Muscle layer of duodenum (tissue), 2 donors: ENCODE data around the gene LDLRAP1.

Source experiments
- H3K27ac ChIP-seq: one replicate; pipeline ENCODE4 v1.7.0; 2013; ENCODE audit warnings: mild to moderate bottlenecking, low read length
- H3K27me3 ChIP-seq: one replicate; pipeline ENCODE4 v1.7.0; 2013; ENCODE audit warnings: low read depth, mild to moderate bottlenecking, control low read depth, low read length
- H3K36me3 ChIP-seq, 2 donors: one replicate each; pipeline ENCODE4 v1.7.0; 2013; ENCODE audit warnings: low read length in 2 of 2, control low read depth in 1 of 2, mild to moderate bottlenecking in 1 of 2; ENCODE audit not compliant: insufficient read depth in 2 of 2, control insufficient read depth in 1 of 2
- H3K4me1 ChIP-seq, 2 donors: one replicate each; pipeline ENCODE4 v1.7.0; 2013; ENCODE audit warnings: low read length in 2 of 2, mild to moderate bottlenecking in 2 of 2, control low read depth in 1 of 2, moderate library complexity in 1 of 2; ENCODE audit not compliant: insufficient read depth in 2 of 2, control insufficient read depth in 1 of 2
- H3K4me3 ChIP-seq, 2 donors: one replicate each; pipeline ENCODE4 v1.7.0; 2013; ENCODE audit warnings: low read length in 2 of 2, low read depth in 1 of 2, mild to moderate bottlenecking in 1 of 2
- H3K9me3 ChIP-seq, 2 donors: one replicate each; pipeline ENCODE4 v1.7.0; 2013; ENCODE audit warnings: low read length in 2 of 2, control low read depth in 1 of 2, mild to moderate bottlenecking in 1 of 2; ENCODE audit not compliant: control insufficient read depth in 1 of 2
- donor health status: healthy.

The LDLRAP1 gene

GRCh38 chr1:25513666-25514065 is 29.7 kb upstream of the LDLRAP1 start:
- no peaks in the 10 kb centered on the region for H3K36me3 ChIP-seq
- H3K27me3 ChIP-seq, result no peaks in the 10 kb centered on the region
- H3K27ac ChIP-seq, result no peak overlapping the region
- H3K4me1 ChIP-seq, result no peaks in the 10 kb centered on the region
- no peak overlapping the region for H3K4me3 ChIP-seq
- peaks cover 0 to 3% of the 10 kb centered on the region in 2 donors for H3K9me3 ChIP-seq

DNA sequence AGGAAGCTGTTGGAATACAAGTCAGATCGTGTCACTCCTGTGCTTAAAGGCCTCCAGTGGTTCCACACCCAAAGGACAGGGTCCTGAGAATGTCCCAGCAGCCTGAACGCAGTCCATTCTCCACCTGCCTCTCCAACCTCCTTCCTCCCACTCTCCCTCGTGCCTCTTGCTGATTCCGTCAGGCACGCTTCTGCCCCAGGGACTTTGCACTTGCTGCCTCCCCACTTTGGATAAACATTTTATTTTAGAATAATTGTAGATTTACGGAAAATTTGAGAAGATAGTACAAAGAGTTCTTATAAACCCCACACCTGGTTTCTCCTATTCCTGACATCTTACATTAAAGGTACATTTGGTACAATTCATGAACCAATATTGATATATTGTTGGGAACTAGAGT is 28.4 kb upstream of the LDLRAP1 start:
- H3K4me1 ChIP-seq, result no peaks in the 10 kb centered on the region
- H3K36me3 ChIP-seq, result no peaks in the 10 kb centered on the region
- H3K4me3 ChIP-seq, result no peak overlapping the region
- H3K27me3 ChIP-seq, result no peaks in the 10 kb centered on the region
- no peak overlapping the region for H3K27ac ChIP-seq
- H3K9me3 ChIP-seq, result peaks cover 0 to 3% of the 10 kb centered on the region in 2 donors

GRCh38 chr1:25516686-25517085 is 26.7 kb upstream of the LDLRAP1 start:
- Histone ChIP-seq H3K36me3 (no peaks in the 10 kb centered on the region), H3K9me3 (peaks cover 0 to 3% of the 10 kb centered on the region in 2 donors), H3K4me1 (no peaks in the 10 kb centered on the region), H3K4me3 (no peak overlapping the region), H3K27ac (no peak overlapping the region), H3K27me3 (no peaks in the 10 kb centered on the region)

DNA sequence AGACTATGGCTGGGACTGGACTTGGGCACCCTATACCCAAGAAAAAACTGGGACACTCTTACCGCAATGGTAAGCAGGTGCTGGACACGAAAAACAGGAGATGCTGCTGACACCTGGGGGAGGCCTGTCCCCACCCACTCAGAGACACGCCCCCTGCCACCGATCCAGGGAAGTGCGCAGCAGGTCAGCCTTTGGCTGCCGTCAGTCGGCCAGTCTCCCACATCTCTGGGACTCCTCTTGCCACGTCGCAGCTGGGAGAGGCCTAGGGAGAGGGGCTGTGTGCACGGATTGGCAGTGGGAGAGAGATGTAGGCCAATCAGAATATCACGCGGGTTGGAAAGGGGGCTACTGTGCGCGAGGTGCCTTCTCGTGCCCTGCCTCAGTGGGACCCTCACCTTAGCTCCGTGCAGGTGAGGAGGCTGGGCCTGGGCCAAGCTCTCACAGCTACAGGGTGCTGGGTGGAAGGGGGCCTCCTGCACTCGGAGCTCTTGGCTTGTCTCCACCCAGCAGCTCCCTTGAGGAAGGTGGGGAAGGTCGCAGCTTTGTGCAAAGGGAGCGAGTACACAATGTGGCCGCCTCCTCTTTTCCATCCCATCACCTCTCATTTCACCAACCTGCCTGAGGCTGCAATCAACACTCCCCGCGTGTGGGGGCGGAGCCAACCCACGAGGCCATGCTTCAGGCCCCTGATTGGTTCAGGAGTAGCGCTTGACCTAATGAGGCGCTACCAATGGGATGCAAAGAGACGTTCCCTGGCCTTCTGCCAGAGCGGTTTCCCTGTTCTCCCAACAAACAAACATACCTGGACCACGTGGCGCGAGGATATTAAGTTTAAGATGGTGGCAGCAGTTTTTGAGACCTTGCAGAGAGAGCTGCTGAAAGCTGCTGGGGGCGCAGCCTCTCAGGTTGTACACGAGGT is 25.7 kb upstream of the LDLRAP1 start:
- Histone ChIP-seq H3K4me3 (no peak overlapping the region), H3K4me1 (no peaks in the 10 kb centered on the region), H3K36me3 (no peaks in the 10 kb centered on the region), H3K27ac (no peak overlapping the region), H3K27me3 (no peaks in the 10 kb centered on the region), H3K9me3 (peaks cover 0 to 3% of the 10 kb centered on the region in 2 donors)

GRCh38 chr1:25519624-25520023 is 23.8 kb upstream of the LDLRAP1 start:
- Histone ChIP-seq H3K36me3 (no peaks in the 10 kb centered on the region), H3K9me3 (no peaks in the 10 kb centered on the region), H3K4me3 (no peak overlapping the region), H3K27me3 (no peaks in the 10 kb centered on the region), H3K4me1 (no peaks in the 10 kb centered on the region), H3K27ac (no peak overlapping the region)

GRCh38 chr1:25520446-25521061 is 22.9 kb upstream of the LDLRAP1 start:
- Histone ChIP-seq H3K4me1 (no peaks in the 10 kb centered on the region), H3K27ac (no peak overlapping the region)

GRCh38 chr1:25522031-25522655 is 21.3 kb upstream of the LDLRAP1 start:
- no peaks in the 10 kb centered on the region for H3K36me3 ChIP-seq
- H3K27me3 ChIP-seq, result no peaks in the 10 kb centered on the region
- peaks cover 0 to 7% of the 10 kb centered on the region in 2 donors for H3K9me3 ChIP-seq
- H3K4me1 ChIP-seq, result no peaks in the 10 kb centered on the region
- no peak overlapping the region for H3K4me3 ChIP-seq
- H3K27ac ChIP-seq, result no peak overlapping the region

More at GRCh38 chr1:25520446-25521061, 22.9 kb upstream of the LDLRAP1 start:
- Histone ChIP-seq H3K27me3 (no peaks in the 10 kb centered on the region), H3K36me3 (no peaks in the 10 kb centered on the region), H3K9me3 (peaks cover 0 to 7% of the 10 kb centered on the region in 2 donors), H3K4me3 (no peak overlapping the region)

GRCh38 chr1:25523542-25523941 is 19.9 kb upstream of the LDLRAP1 start:
- Histone ChIP-seq H3K4me3 (no peak overlapping the region), H3K9me3 (peaks cover 0 to 7% of the 10 kb centered on the region in 2 donors), H3K27me3 (no peaks in the 10 kb centered on the region), H3K4me1 (no peaks in the 10 kb centered on the region), H3K27ac (no peak overlapping the region), H3K36me3 (no peaks in the 10 kb centered on the region)

DNA sequence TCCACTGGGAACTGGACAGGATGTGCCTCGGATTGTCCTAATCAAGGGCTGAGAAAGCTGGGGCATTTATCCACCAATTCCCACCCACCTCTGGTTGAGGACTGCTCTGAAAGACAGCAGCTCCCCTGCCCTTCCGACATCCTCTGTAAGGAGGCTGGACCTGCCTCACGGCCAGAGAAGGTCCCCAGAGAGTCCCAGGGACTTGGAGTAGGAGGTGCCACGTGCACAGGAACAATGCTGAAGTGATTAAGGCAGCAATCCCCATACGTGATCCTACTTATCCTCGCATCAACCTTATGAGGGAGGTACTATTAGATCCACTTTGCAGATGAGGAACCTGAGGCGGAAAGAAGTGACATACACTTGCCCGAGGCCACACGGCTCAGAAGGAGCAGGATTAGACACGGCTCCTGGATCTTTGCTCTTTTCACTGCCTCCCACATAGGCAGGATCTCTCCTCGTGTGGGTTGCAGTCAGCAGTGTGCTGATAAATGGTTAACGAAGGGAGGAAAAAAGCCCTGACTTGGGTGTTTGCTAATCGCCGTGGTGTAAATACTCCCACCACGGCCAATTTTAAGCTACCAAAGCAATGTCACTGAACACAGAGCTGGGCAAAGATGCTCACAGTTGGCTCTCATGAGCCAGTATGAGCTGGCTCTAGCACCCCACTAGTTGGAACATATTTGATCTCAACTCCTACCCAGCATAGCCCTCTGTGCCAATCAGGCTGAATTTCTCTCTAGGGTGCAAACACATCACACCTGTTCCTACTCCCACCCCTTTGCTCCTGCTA is 18.6 kb upstream of the LDLRAP1 start:
- Histone ChIP-seq H3K9me3 (peaks cover 0 to 7% of the 10 kb centered on the region in 2 donors), H3K4me3 (no peak overlapping the region), H3K27ac (no peak overlapping the region), H3K36me3 (no peaks in the 10 kb centered on the region), H3K27me3 (no peaks in the 10 kb centered on the region), H3K4me1 (no peaks in the 10 kb centered on the region)

DNA sequence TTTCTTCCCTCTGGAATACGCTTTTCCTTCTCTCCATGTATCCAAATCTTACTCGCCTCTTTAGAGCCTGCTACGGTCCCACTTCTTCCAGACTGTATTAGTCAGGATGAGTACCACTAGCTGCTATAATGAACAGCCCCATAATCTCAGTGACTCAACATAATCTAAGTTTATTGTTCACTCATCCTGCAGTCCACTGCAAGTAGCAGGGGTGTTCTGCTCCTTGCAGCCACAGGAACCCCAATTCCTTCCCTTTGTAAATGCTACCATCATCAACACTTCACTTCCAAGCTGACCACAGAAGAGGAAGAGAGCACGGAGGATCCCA is 18.1 kb upstream of the LDLRAP1 start:
- peaks cover 0 to 7% of the 10 kb centered on the region in 2 donors for H3K9me3 ChIP-seq
- H3K36me3 ChIP-seq, result no peaks in the 10 kb centered on the region
- no peak overlapping the region for H3K27ac ChIP-seq
- no peak overlapping the region for H3K4me3 ChIP-seq
- H3K27me3 ChIP-seq, result no peaks in the 10 kb centered on the region
- no peaks in the 10 kb centered on the region for H3K4me1 ChIP-seq

- Histone ChIP-seq H3K4me1 (no peaks in the 10 kb centered on the region), H3K9me3 (peaks cover 0 to 7% of the 10 kb centered on the region in 2 donors), H3K27me3 (no peaks in the 10 kb centered on the region), H3K4me3 (no peak overlapping the region), H3K36me3 (no peaks in the 10 kb centered on the region), H3K27ac (no peak overlapping the region)
Observed at GRCh38 chr1:25526753-25527152, 16.7 kb upstream of the LDLRAP1 start.
